Stimulated activated CD8-positive, alpha-beta memory T cell treated with anti-CD3 and anti-CD28 coated beads, Interleukin-2, amount 100 ng/mL, for 1 hour (primary cell): Measurements from ENCODE around the gene AKAP12.
"Not testable (repeated sequence)": the region's sequence is repeated elsewhere in the genome, so short reads cannot be mapped to it uniquely, and the experiment has no call there.

ENCODE experiments used
- DNase-seq, 2 donors: peaks; one replicate each; pipeline ENCODE4 v3.0.0-alpha.2; 2020; ENCODE audit warnings: low read depth in 2 of 2

Gene AKAP12

GRCh38 chr6:151379933-151380847 is 140.4 kb downstream of the AKAP12 start:
- DNase-seq, result no peak

- DNase-seq, result no peak
Measured at GRCh38 chr6:151380848-151381205, 141.1 kb downstream of the AKAP12 start.

- no peak for DNase-seq
Measured at GRCh38 chr6:151381722-151382121, 142.0 kb downstream of the AKAP12 start.

- DNase-seq, result not testable (repeated sequence)
Measured at GRCh38 chr6:151382631-151383030, 142.9 kb downstream of the AKAP12 start.

GRCh38 chr6:151384151-151384550 is 144.4 kb downstream of the AKAP12 start:
- no peak for DNase-seq

- DNase-seq, result no peak
Measured at GRCh38 chr6:151385177-151385576, 145.4 kb downstream of the AKAP12 start.

GRCh38 chr6:151387175-151387970 is 147.6 kb downstream of the AKAP12 start:
- no peak for DNase-seq

- DNase-seq, result no peak
Measured at GRCh38 chr6:151388236-151388635, 148.5 kb downstream of the AKAP12 start.

- no peak for DNase-seq
Measured at GRCh38 chr6:151388997-151389617, 149.3 kb downstream of the AKAP12 start.

GRCh38 chr6:151389618-151390275 is 150.0 kb downstream of the AKAP12 start:
- DNase-seq, result no peak

- DNase-seq, result peak; percentile 96
Measured at GRCh38 chr6:151390276-151390850, 150.6 kb downstream of the AKAP12 start.

GRCh38 chr6:151390851-151391470 is 151.2 kb downstream of the AKAP12 start:
- DNase-seq, result peak; percentile 59 to 74

GRCh38 chr6:151391471-151392413 is 152.0 kb downstream of the AKAP12 start, which contains the start of gene ZBTB2:
Gene ZBTB2 (minus strand): TSS chr6:151391559. CDS start chr6:151373637, 17,922 bp downstream.
- peak in 1 of 2 donors; percentile 44 for DNase-seq

- DNase-seq, result no peak
Measured at GRCh38 chr6:151392427-151392826, 152.7 kb downstream of the AKAP12 start.

GRCh38 chr6:151393410-151393809 is 153.6 kb downstream of the AKAP12 start:
- DNase-seq, result no peak

GRCh38 chr6:151399679-151400078 is 159.9 kb downstream of the AKAP12 start:
- DNase-seq, result no peak

- no peak for DNase-seq
Measured at GRCh38 chr6:151400473-151400872, 160.7 kb downstream of the AKAP12 start.

- DNase-seq, result no peak
Measured at GRCh38 chr6:151402228-151402627, 162.5 kb downstream of the AKAP12 start.

GRCh38 chr6:151403919-151404308 is 164.1 kb downstream of the AKAP12 start:
- DNase-seq, result no peak
